Activated naive CD4-positive, alpha-beta T cell (primary cell): ENCODE data around the gene PNMA3.
"Not testable (repeated sequence)": the region's sequence is repeated elsewhere in the genome, so short reads cannot be mapped to it uniquely, and the experiment has no call there.

Experiments used
- DNase-seq, 4 experiments: peaks; one replicate each; lab custom pipeline; 2025; lab: John Stamatoyannopoulos, UW

PNMA3 gene

GRCh38 chrX:153055871-153056749, at the start of gene PNMA3:
Gene PNMA3 (plus strand): TSS chrX:153056470. CDS start chrX:153057056, 586 bp downstream.
- DNase-seq: no peak

DNA sequence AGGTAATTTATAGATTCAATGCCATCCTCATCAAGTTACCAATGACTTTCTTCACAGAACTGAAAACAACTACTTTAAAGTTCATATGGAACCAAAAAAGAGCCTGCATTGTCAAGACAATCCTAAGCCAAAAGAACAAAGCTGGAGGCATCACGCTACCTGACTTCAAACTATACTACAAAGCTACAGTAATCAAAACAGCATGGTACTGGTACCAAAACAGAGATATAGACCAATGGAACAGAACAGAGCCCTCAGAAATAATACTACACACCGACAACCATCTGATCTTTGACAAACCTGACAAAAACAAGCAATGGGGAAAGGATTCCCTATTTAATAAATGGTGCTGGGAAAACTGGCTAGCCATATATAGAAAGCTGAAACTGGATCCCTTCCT, 39.1 kb upstream of the PNMA3 start:
- DNase-seq: not testable (repeated sequence)

- DNase-seq: no peak
Observed at GRCh38 chrX:153019166-153019565, 37.1 kb upstream of the PNMA3 start.

DNA sequence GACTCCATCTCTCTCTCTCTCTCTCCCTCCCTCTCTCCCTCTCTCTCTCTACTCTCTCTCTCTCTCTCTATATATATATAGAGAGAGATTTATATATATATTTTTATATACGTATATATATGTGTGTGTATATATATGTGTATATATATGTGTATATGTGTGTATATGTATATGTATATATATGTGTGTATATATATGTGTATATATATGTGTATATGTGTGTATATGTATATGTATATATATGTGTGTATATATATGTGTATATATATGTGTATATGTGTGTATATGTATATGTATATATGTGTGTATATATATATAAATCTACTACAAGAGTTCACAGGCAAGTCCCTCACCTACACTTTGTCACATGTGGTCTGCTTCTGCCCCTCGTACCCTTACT, 29.8 kb upstream of the PNMA3 start:
- not testable (repeated sequence) for DNase-seq

GRCh38 chrX:153028487-153028886, 27.8 kb upstream of the PNMA3 start:
- DNase-seq: not testable (repeated sequence)

DNA sequence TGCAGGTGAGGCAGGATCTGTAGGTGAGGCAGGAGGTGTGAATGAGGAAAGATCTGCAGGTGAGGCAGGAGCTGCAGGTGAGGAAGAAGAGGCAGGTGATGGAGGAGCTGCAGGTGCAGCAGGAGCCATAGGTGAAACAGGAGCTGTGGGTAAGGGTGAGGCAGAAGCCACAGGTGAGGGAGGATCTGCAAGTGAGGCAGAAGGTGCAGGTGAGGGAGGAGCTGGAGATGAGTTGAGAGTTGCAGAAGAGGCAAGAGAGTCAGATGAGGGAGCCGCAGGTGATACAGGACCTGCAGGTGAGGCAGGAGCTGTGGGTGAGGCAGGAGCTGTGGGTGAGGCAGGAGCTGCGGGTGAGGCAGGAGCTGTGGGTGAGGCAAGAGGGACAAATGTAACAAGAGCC, 27.1 kb upstream of the PNMA3 start:
- DNase-seq: no peak

DNA sequence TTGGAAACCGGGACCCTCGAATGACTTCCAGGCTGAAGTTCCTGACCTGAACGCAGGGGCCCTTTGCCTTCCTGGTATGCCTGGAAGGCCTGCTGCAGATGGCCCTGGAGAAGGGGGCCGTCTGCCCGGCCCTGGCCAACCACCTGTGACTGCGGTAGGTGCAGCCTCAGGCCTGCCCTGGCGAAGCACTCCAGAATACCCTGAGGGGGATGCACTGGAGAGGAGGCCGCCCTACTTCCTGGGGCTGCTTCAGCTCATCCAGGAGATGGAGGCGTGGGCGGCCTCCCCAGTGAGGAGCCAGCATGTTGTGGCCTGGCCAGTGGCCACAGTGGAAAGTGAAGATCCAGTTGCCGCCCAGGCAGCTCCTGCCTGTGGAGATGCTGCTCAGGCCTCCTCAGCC, 26.4 kb upstream of the PNMA3 start:
- no peak for DNase-seq

DNA sequence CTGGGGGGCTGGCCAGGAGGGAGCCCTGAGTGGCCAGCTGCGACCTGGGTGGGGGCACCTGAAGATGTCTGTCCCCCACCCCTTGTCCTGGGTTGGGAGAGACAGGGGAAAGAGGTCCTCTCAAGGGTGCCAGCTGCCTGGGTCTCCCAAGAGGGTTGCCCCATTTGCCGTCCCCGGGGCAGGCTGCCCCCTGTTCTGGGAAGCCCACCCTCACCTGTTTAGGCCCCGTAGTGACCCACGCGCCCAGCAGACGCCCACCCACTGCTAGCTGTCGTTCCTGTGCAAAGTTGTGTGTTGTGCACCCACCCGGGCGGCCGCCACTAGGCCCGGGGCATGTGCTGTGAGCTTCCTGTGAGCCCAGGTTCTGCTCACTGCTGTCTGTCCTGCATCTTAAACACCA, 25.5 kb upstream of the PNMA3 start:
- no peak for DNase-seq

DNA sequence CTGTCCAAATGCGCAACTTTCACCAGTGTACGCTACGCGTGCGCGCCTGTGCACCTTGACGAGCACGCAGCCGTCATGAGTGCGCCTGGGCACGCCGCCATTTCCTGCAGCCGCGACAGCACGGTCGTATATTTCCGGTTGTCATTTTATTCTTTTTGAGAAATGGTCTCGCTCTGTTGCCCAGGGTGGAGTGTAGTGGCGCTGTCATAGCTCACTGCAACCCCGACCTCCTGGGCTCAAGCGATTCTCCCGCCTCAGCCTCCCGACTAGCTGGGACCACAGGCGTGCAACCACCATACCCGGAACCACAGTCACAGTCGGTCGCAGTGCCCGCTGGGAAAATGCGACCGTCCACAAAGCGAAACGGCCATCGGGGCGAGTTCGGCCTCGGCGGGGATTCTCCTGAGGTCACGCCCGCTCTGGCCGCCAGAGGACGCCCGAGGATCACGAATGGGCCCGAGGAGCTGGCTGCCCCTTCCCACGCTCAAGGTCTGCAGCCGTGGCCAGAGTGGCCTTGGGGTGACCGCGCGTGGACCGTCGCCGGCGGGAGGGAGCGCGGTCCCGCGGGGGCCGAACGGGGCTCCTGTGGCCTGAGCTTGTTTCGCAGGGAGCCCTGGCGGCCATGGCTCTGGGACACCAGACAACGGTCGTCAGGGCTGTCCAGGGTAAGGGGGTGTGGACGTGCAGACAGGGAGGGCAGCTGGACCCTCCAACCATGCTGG, 23.7 kb upstream of the PNMA3 start:
- peak; percentile 6 to 52 (median 32) for DNase-seq

DNA sequence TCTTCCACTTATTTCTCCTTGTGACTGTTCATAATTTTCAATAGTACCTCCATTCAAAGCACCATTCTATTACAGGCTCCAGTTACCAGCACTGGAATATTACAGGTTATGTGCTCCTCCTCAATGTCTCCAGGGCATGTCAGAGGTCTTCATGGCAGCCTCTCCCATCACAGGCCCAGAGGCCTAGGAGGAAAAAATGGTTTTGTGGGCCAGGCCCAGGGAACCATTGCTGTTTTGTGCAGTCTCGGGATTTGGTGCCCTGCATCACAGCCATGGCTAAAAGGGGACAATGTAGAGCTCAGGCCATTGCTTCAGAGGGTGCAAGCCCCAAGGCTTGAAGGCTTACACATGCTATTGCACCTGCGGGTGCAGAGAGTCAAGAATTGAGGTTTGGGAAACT, 7.2 kb upstream of the PNMA3 start:
- DNase-seq: no peak

GRCh38 chrX:153052534-153052933, 3.7 kb upstream of the PNMA3 start:
- no peak for DNase-seq

- DNase-seq: no peak
Observed at GRCh38 chrX:153057281-153057680, 1.0 kb downstream of the PNMA3 start.

DNA sequence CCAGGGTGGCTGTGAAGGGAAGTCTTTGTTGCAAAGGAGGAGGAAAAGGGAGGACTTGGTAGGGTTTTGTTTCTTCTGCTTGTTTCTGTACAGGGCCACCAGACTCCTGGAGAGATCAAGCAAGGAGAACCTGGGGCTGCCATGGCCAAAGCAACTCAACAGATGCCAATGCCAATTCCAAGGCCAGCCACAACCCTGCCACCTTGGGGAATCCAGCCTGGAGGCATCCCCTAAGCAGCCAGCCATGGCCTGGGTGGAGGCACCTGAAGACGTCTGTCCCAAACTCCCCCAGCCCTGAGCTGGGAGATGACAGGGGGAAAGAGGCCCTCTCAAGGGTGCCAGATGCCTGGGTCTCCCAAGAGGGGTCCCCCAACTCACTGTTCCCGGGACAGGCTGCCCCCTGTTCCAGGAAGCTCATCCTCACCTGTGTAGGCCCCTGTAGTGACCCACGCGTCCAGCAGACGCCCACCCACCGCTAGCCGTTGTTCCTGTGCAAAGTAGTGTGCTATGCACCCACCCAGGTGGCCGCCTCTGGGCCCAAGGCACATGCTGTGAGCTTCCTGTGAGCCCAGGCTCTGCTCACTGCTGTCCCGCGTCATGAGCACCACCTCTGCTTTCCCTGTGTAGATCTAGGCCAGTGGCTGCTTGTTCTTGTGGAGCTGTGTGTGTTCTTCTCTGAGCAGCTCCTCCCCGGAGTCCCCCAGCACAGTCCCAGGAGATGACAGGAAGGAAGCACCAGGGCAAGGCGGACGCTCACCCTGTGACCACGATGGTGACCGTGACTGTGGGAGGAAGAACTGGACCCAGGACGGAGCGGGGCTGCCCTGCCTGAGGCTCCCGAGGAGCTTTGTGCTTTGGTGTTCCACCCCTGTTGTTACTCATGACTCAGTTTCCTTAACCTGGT, 3.2 kb downstream of the PNMA3 start:
- DNase-seq: no peak

DNA sequence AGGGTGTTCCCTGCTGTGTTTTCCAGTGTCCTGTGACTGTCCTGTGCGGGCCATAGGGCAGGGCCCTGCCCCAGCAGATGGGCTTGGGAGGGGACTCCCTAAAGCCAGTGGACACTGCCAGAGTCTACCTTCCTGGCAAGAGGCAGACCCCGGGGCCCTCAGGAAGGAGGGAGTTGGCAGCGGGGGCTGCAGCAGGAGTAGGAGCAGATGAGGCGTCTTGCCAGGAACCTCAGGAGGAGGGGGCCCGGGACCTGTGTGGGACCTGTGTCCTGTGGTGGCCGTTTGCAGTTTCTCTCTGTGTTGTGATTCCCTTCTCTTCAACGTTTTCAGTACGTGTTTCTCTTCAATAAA, 3.8 kb downstream of the PNMA3 start:
- DNase-seq: no peak

- no peak for DNase-seq
Observed at GRCh38 chrX:153061732-153062131, 5.5 kb downstream of the PNMA3 start.

DNA sequence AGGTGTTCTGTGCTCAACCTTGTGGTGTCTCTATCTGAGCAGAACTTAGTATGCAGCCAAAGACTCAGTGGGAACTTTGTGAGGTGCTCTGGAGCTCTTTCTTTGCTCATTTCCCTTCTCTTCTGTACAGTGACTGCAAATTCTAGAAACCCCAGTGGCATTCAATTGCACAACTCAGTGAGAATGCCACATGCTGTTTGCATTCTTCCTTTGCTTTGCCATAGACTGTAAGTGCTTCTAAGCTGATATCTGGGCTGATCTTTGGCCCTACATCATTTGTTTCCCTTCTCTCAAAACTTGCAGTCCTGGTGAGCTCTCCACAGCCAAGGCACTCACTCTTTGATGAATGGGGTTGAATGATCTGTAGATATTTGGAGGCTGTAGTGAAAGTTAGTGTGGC, 7.0 kb downstream of the PNMA3 start:
- no peak for DNase-seq

DNA sequence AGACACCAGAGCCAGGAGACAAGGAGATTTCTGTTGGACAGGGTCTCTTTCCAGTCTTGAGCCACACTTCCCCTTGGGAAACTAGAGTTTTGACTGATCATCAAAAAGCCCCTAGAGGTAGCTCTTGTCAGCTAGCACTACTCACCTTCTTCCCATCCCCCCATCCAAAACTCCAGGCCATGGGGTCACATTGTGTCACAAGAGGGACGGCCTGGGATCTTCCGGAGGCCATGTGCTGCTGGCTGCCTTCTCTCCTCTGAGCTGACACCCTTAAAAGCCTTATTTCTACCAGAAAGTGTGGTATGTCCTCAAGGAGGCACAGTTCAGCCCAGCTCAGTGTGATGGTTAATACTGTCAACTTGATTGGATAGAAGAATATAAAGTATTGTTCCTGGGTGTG, 7.8 kb downstream of the PNMA3 start:
- DNase-seq: no peak

DNA sequence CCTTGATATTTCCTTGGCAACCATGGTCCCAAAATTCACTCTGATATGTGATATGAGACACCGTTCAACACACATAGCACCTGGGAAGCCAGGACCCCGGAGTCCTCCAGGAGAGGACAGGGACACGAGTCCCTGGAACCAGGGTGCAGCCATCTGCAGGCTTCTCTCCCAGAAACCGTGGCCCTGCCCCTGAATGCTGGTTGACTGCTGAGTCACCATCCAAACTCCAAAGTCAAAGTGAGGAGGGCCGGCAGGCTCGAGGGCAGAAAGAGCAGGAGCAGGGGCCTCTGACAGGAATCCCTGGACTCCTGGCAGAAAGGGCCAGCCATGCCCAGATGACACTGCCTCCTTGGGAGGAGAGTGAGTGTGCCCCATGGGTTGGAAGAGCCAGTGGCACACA, 9.1 kb downstream of the PNMA3 start:
- no peak for DNase-seq

DNA sequence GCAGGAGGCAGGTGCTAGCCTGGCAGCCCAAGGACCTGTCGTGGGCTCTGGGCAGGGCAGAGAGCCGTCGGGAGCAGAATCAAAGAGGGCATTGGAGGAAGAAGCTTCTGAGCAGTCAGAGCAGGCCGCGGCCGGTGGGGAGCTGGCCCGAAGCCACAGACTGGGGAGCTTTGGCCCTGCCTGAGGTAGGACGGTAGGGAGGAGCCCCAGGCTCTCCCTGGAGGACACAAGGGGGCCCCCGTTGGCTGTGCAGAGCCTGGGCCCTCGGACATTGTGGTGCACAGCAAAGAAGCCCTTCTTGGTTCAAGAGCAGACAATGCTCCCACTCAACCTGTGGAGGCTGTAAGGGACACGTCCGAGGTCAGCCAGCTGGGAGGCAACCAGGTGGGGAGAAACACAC, 10.1 kb downstream of the PNMA3 start:
- not testable (repeated sequence) for DNase-seq

DNA sequence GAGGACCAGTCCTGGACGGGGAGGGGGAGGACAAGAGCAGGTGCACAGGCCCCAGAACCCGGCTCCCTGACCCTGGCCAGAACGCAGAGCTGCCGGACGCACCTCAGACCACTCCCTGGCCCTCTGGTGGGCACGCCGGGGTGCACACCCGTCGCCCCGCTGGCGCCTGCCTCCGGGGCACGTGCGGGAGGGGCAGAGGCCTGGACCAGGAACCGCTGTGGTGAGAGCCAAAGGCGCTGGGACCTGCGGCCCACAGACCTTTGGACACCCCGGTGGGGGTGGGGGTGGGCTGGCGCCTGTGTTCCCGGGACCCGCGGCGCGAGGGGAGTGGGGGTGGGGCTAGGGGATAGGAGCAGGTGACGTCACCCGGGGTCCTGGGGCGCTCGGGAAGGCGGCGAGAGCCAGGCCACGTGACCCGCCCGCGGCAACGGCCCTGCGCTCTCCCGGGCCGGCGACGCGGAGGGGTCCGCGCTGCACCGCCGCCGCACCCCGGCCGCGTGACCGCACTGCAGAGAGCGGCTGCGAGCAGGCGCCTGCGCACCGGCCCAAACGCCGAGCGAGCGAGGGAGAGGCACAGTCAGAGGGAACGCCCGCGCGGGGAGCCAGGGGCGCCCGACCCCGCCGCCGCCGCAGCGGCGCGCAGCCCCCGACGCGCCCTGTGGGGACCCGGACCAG, 15.8 kb downstream of the PNMA3 start, which contains the start of gene PNMA6A:
Gene PNMA6A, plus strand, starts transcription at position 546 of the 675 bp plus-strand sequence. CDS start 609 bp downstream, outside the sequence.
- not testable (repeated sequence) for DNase-seq

DNA sequence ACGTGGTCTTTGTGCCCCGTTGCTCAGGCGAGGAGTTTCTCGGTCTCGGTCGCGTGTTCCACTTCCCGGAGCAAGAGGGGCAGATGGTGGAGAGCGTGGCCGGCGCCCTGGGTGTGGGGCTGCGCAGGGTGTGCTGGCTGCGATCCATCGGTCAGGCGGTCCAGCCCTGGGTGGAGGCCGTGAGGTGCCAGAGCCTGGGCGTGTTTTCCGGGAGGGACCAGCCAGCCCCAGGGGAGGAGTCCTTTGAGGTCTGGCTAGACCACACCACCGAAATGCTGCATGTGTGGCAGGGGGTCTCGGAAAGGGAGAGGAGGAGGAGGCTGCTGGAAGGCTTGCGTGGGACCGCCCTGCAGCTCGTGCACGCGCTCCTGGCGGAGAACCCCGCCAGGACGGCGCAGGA, 17.1 kb downstream of the PNMA3 start:
- not testable (repeated sequence) for DNase-seq
